Lung (tissue), 12 donors: ENCODE data around the gene CFAP20DC. TPM values are rescaled to one million over a fixed set of nuclear protein-coding genes. Genes with fewer than 3 reads are reported as not detected.
A peak's percentile ranks its signal among the peaks of the same experiment; 100 is the strongest.

Source experiments
- ATAC-seq: fragments of 200-7000 bp; cut with Tn5 transposase; one replicate; pipeline ENCODE4 v1.9.1; 2020; ENCODE audit warnings: moderate number of reproducible peaks; ENCODE audit not compliant: insufficient read depth, low FRiP score
- DNase-seq, 3 donors: peaks; one replicate each; pipeline ENCODE4 v3.0.0-alpha.2; 2013 to 2017
- H3K27ac ChIP-seq, 2 donors: one replicate each; pipeline ENCODE4 v1.5.1; 2013; ENCODE audit warnings: mild to moderate bottlenecking in 2 of 2, moderate library complexity in 2 of 2, control low read depth in 1 of 2, inconsistent platforms in 1 of 2, low read depth in 1 of 2, low read length in 1 of 2
- H3K27me3 ChIP-seq, 3 donors: one replicate each; pipeline ENCODE4 v1.5.1; 2013; ENCODE audit warnings: low read length in 2 of 3; ENCODE audit not compliant: control insufficient read depth in 3 of 3, insufficient read depth in 3 of 3
- H3K36me3 ChIP-seq, 4 donors: one replicate each; pipeline ENCODE4 v1.5.1; 2013; ENCODE audit warnings: low read length in 4 of 4, mild to moderate bottlenecking in 1 of 4, moderate library complexity in 1 of 4; ENCODE audit not compliant: control insufficient read depth in 4 of 4, insufficient read depth in 4 of 4
- H3K4me1 ChIP-seq, 5 donors: one replicate each; pipeline ENCODE4 v1.5.1; 2013; ENCODE audit warnings: low read length in 5 of 5, mild to moderate bottlenecking in 2 of 5, moderate library complexity in 1 of 5; ENCODE audit not compliant: control insufficient read depth in 5 of 5, insufficient read depth in 5 of 5
- H3K4me3 ChIP-seq: one replicate; pipeline ENCODE4 v1.5.1; 2013; ENCODE audit warnings: mild to moderate bottlenecking, control low read depth, moderate library complexity
- H3K9ac ChIP-seq, 2 donors: one replicate each; pipeline ENCODE4 v1.5.1; 2013; ENCODE audit warnings: low read length in 2 of 2, control low read depth in 1 of 2; ENCODE audit not compliant: insufficient read depth in 1 of 2
- H3K9me3 ChIP-seq, 4 donors: one replicate each; pipeline ENCODE4 v1.5.1; 2013; ENCODE audit warnings: low read length in 3 of 4, mild to moderate bottlenecking in 1 of 4, moderate library complexity in 1 of 4; ENCODE audit not compliant: control insufficient read depth in 4 of 4, insufficient read depth in 3 of 4
- CTCF ChIP-seq: IDR thresholded peaks from 2 replicates; pipeline ENCODE4 v1.5.1; 2012; ENCODE audit warnings: mild to moderate bottlenecking; ENCODE audit errors: control extremely low read depth, extremely low read depth
- WGBS, 2 donors: extraction: QIAGEN DNeasy Blood & Tissue Kit; methylation state at CpG; one replicate each; pipeline ENCODE4 v1.1.7; 2013; 5-methylcytosine and 5-hydroxymethylcytosine counted together
- polyA plus RNA-seq, 2 donors: library from polyadenylated mRNA; stranded (reverse); fragments of 200-250 nt; gene quantifications; one replicate each; pipeline ENCODE4 v1.2.1, GENCODE V29; 2013
- total RNA-seq, 2 donors: library from RNA; depleted of rRNA in 1 of 2; stranded (reverse); fragments of >200 nt in 1 of 2; gene quantifications; one replicate each; pipeline ENCODE4 v1.2.1, GENCODE V29; 2014 to 2021
- donor health status: control.
- donor health status: control.
- donor health status: Bipolar disorder and iron deficiency.
- donor health status: healthy.
- donor health status: DM: yes; HTN: yes; CAD: no.

The CFAP20DC gene
- total and polyA plus RNA-seq, 4 donors: 0.47 to 5.4 (median 1.5) TPM

- TF ChIP-seq CTCF: no peak
- no peak overlapping the region for H3K27ac ChIP-seq
- no peak for ATAC-seq
- H3K9ac ChIP-seq: no peak overlapping the region
- H3K4me3 ChIP-seq: no peak overlapping the region
- WGBS, 2 donors: 58 to 77% methylated on average over 4 of the region's 4 CpGs
- no peaks in the 10 kb centered on the region for H3K4me1 ChIP-seq
- H3K27me3 ChIP-seq: no peaks in the 10 kb centered on the region
- peak in 1 of 3 donors; percentile 31 for DNase-seq
- peaks cover 0 to 4% (median 1%) of the 10 kb centered on the region in 4 donors for H3K9me3 ChIP-seq
- no peaks in the 10 kb centered on the region for H3K36me3 ChIP-seq
Measured at GRCh38 chr3:58769065-58769464, 280.8 kb downstream of the CFAP20DC start.

- H3K36me3 ChIP-seq: no peaks in the 10 kb centered on the region
- no peak for ATAC-seq
- no peaks in the 10 kb centered on the region for H3K27me3 ChIP-seq
- no peak for TF ChIP-seq CTCF
- no peak overlapping the region for H3K4me3 ChIP-seq
- H3K9me3 ChIP-seq: peaks cover 0 to 4% (median 2%) of the 10 kb centered on the region in 4 donors
- no peak overlapping the region for H3K27ac ChIP-seq
- DNase-seq: peak in 1 of 3 donors; percentile 24
- WGBS, 2 donors: 70 to 79% methylated on average over 9 of the region's 9 CpGs
- no peaks in the 10 kb centered on the region for H3K4me1 ChIP-seq
- no peak overlapping the region for H3K9ac ChIP-seq
Measured at GRCh38 chr3:58766587-58767282, 283.1 kb downstream of the CFAP20DC start.

- Histone ChIP-seq H3K9me3 (no peaks in the 10 kb centered on the region), H3K36me3 (no peaks in the 10 kb centered on the region), H3K27ac (no peak overlapping the region), H3K4me3 (no peak overlapping the region), H3K4me1 (no peaks in the 10 kb centered on the region), H3K9ac (no peak overlapping the region), H3K27me3 (no peaks in the 10 kb centered on the region)
- WGBS, 2 donors: 79 to 81% methylated on average over 2 of the region's 2 CpGs
- ATAC-seq: no peak
- DNase-seq: no peak
- TF ChIP-seq CTCF: no peak
Measured at GRCh38 chr3:58755150-58755549, 294.7 kb downstream of the CFAP20DC start.

- WGBS, 2 donors: 90 to 91% methylated on average over 4 of the region's 4 CpGs
- H3K4me1 ChIP-seq: no peaks in the 10 kb centered on the region
- no peak overlapping the region for H3K27ac ChIP-seq
- no peak overlapping the region for H3K9ac ChIP-seq
- no peaks in the 10 kb centered on the region for H3K36me3 ChIP-seq
- ATAC-seq (no peak), DNase-seq (no peak)
- H3K27me3 ChIP-seq: no peaks in the 10 kb centered on the region
- H3K4me3 ChIP-seq: no peak overlapping the region
- TF ChIP-seq CTCF: no peak
- peaks cover 0 to 2% (median 0%) of the 10 kb centered on the region in 4 donors for H3K9me3 ChIP-seq
Measured at GRCh38 chr3:58754074-58754473, 295.8 kb downstream of the CFAP20DC start.
